Left lung (tissue), 10 donors: Measurements from ENCODE around the gene CHST13. TPM values are rescaled to one million over a fixed set of nuclear protein-coding genes. Genes with fewer than 3 reads are reported as not detected.

Source experiments
- ATAC-seq: fragments of 200-7000 bp; cut with Tn5 transposase; one replicate; pipeline ENCODE4 v1.9.1; 2020; ENCODE audit warnings: moderate library complexity
- DNase-seq, 4 donors: peaks; one replicate each; pipeline ENCODE4 v3.0.0-alpha.2; 2013 to 2020
- H3K27ac ChIP-seq, 2 donors: fragments of 200-600 bp; sonication (generic) in 1 of 2; one replicate each; pipeline versions ENCODE4 v1.5.0 to v1.8.0; 2020 to 2021
- H3K27me3 ChIP-seq, 2 donors: fragments of 200-600 bp; sonication (generic) in 1 of 2; one replicate each; pipeline versions ENCODE4 v1.5.0 to v1.8.0; 2020 to 2021
- H3K36me3 ChIP-seq, 2 donors: fragments of 200-600 bp; sonication (generic) in 1 of 2; one replicate each; pipeline versions ENCODE4 v1.5.0 to v1.8.0; 2020 to 2021
- H3K4me1 ChIP-seq, 2 donors: fragments of 200-600 bp; one replicate each; pipeline ENCODE4 v1.8.0; 2021
- H3K4me3 ChIP-seq, 2 donors: fragments of 200-600 bp; sonication (generic) in 1 of 2; one replicate each; pipeline versions ENCODE4 v1.5.0 to v1.8.0; 2020 to 2021; ENCODE audit warnings: mild to moderate bottlenecking in 1 of 2
- H3K9me3 ChIP-seq, 2 donors: fragments of 200-600 bp; sonication (generic) in 1 of 2; one replicate each; pipeline versions ENCODE4 v1.5.0 to v1.8.0; 2020 to 2021
- intact Hi-C, 2 donors: fragments of 100-400 bp; cut with DNase I; formaldehyde crosslinking; loops; one replicate each; pipeline versions ENCODE4 v1.11.2 to v1.14.2; 2022
- polyA plus RNA-seq, 6 donors: library from polyadenylated mRNA; unstranded; fragments of 120-200 nt; gene quantifications; one replicate each; pipeline ENCODE4 v1.2.1, GENCODE V29; 2013; ENCODE audit not compliant: insufficient read length in 6 of 6
- total RNA-seq, 2 donors: library from RNA; stranded (reverse); fragmentation: NEBNext Ultra II Directional; extraction: Animal tissue kit (Norgen Biotek cat#: 25700); gene quantifications; one replicate each; pipeline ENCODE4 v1.2.1, GENCODE V29; 2021
- TF ChIP-seq, protein P1 (sequence below), 2 donors: fragments of 200-600 bp; sonication (generic) in 1 of 2; IDR thresholded peaks; one replicate each; pipeline versions ENCODE4 v1.5.0 to v1.8.0; 2021; ENCODE audit warnings: antibody characterized with exemption in 2 of 2
- donor health status: DM: no; HTN: yes; CAD: no.
- donor health status: DM: no; HTN: no; CAD: no.

The CHST13 gene
- total and polyA plus RNA-seq, 8 donors, result 0.11 to 3.0 (median 0.24) TPM

DNA sequence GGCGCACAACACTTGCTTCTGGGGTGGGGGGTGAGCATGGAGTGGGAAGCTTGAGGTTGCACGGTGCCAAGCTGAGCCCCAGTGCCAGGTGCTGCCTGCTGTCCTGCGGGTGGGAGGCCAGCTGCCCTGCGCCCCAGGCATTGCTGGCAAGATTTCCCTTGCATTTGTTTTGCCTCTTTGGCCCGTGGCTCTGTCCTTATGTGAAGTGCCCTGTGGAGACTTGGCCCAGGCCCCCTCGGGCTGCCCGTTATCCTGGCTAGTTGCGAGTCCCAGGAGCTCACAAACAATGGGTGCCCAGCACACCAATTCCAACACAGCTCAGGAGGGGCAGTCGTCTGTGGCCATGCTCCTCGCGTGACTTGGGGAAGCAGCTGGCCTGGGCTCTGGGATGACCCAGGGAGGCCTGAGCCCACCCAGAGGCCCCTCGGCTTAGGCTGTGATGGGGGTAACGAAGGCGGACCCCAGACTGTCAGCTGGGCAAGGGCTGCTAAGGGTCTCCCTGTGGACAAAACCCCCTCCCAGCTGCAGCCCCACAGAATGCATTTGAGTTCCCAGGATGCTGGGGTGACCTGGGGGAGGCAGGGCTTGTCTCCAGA is 28.8 kb downstream of the CHST13 start:
- no peaks in the 10 kb centered on the region for H3K36me3 ChIP-seq
- DNase-seq (peak in 2 of 4 donors; percentile 30 to 73), ATAC-seq (no peak)
- no peak overlapping the region for H3K27ac ChIP-seq
- no peaks in the 10 kb centered on the region for H3K4me1 ChIP-seq
- intact Hi-C loops, result no loop called here
- no peaks in the 10 kb centered on the region for H3K9me3 ChIP-seq
- no peaks in the 10 kb centered on the region for H3K27me3 ChIP-seq
- TF ChIP-seq, protein P1, sequence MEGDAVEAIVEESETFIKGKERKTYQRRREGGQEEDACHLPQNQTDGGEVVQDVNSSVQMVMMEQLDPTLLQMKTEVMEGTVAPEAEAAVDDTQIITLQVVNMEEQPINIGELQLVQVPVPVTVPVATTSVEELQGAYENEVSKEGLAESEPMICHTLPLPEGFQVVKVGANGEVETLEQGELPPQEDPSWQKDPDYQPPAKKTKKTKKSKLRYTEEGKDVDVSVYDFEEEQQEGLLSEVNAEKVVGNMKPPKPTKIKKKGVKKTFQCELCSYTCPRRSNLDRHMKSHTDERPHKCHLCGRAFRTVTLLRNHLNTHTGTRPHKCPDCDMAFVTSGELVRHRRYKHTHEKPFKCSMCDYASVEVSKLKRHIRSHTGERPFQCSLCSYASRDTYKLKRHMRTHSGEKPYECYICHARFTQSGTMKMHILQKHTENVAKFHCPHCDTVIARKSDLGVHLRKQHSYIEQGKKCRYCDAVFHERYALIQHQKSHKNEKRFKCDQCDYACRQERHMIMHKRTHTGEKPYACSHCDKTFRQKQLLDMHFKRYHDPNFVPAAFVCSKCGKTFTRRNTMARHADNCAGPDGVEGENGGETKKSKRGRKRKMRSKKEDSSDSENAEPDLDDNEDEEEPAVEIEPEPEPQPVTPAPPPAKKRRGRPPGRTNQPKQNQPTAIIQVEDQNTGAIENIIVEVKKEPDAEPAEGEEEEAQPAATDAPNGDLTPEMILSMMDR (IDR thresholded peaks at IDR 0.05), result no peak
- H3K4me3 ChIP-seq, result no peak overlapping the region

DNA sequence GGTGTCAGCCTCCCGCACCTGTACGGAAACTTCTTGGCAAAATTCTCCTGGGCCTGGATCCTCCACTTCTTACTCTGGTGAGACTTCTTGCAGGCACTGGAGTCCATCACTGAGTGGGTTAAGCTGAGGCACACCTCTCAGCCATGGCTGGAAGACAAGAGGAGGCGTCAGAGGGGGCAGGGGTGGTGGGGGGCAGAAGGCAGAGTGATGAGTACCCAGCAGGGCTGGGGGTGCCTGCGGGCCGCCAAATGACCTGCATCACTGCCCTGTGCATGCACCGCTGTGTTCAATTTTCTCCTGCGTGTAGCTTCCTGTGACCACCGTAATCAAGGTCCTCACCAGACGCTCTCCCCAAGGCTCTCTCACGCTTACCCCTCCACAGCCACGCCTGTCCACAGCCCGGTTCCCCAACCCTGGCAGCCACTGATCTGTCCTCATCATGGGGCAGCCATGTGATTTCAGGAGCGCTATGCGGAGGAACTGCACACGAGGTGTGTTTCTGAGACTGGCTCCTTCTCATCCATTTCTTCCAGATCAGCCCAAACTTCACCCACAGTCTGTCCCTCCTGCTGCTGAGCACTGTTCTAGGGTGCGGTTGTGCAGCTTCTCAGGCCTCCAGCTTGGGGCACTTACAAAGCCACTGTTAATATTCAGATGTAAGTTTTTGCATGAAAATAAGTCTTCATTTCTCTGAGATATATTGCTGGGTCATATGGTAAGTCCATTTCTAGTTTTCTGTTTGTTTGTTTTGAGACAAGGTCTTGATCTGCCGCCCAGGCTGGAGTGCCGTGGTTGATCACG is 29.5 kb downstream of the CHST13 start:
- DNase-seq (peak in 2 of 4 donors; percentile 15 to 58), ATAC-seq (no peak)
- Histone ChIP-seq H3K36me3 (no peaks in the 10 kb centered on the region), H3K27me3 (no peaks in the 10 kb centered on the region), H3K9me3 (no peaks in the 10 kb centered on the region), H3K4me3 (no peak overlapping the region), H3K27ac (no peak overlapping the region), H3K4me1 (no peaks in the 10 kb centered on the region)
- TF ChIP-seq, protein P1 (IDR thresholded peaks at IDR 0.05), result no peak
- intact Hi-C loops, result no loop called here

DNA sequence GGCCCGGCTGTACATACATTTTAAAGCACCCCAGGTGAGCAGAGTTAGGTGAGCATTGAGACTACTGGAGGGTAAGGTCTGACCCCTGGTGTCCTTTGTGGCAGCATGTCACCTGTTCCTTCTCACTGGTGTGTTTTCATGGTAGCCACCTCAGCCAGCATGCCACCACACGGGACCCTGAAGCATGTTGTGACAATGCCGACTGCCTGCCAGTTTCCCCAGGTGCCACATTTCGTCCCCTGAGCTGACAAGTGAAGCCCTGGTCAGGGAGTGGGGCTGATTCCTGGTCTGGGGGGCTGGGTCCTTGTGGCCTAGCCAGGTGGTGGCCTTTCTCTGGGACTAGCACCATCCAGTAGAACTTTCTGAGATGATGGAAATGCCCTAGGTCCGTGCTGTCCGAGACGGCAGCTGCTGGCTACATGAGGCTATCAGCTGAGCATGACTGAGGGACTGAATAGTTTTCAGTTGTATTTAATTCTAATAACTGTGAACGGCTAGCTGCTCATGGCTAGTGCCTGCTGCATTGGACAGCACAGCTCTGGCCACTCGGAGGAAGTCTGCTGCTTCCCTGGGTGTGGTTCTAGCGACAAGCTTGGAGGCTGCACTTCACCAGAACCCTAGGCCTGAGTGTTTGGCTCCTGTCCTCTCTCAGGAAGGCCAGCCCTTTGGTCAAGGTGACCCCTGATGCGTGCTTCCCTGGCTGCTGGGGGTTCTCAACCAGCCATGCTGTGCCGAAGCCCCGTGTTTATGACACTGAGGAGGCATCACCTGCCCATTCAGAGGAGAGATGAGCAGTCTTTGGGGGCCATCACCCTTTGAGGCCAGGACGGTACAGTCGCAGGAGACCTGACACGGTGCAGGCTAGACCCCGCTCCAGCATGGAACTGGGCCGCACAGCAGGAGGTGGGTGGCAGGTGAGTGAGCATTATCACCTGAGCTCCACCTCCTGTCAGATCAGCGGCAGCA is 30.9 kb downstream of the CHST13 start:
- Histone ChIP-seq H3K27ac (no peak overlapping the region), H3K27me3 (no peaks in the 10 kb centered on the region), H3K4me1 (no peaks in the 10 kb centered on the region), H3K36me3 (no peaks in the 10 kb centered on the region), H3K9me3 (no peaks in the 10 kb centered on the region), H3K4me3 (no peak overlapping the region)
- intact Hi-C loops, result no loop called here
- DNase-seq (peak in 1 of 4 donors; percentile 24), ATAC-seq (no peak)
- TF ChIP-seq, protein P1 (IDR thresholded peaks at IDR 0.05), result no peak

DNA sequence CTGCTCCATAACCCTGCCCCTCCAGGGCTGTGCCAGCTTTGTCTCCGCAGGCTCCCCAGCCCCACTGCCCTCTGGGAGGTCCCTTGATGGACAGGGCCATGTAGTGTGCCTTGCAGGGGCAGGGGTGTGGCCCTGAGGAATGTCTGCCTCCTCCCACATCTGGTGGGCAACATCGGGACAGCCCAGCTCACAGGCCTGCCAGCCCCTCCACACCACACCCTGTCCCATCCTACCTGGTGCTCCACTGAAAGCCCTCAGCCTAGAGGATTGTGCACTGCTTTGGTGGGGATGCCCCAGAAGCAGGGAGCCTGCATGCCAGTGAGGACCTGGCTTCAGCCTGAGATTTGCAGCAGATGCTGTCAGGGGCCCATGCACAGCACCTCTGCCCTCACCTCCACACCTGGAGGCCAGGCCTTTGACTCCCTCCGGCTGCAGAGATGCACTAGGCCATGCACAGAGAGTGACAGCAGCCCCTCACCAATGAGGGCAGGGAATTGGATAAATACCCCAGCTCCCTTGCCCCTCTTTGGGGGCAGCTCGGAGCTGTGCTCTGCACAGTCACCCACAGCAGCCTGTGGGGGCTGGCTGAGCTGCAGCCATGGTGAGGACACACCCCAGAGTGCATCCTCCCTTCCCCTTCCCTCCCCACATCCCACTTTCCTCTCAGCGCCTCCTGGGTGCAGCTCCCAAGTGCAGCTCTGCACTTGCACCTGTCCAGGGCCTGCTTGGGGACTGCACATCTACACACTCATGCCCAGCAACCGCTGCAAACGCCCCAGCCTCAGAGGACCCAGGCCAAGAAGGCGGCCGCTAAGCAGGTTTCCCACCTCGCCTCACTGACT is 32.1 kb downstream of the CHST13 start:
- DNase-seq (peak in 1 of 4 donors; percentile 29), ATAC-seq (no peak)
- Histone ChIP-seq H3K27me3 (no peaks in the 10 kb centered on the region), H3K36me3 (no peaks in the 10 kb centered on the region), H3K4me1 (no peaks in the 10 kb centered on the region), H3K4me3 (no peak overlapping the region), H3K27ac (no peak overlapping the region), H3K9me3 (no peaks in the 10 kb centered on the region)
- TF ChIP-seq, protein P1 (IDR thresholded peaks at IDR 0.05), result no peak
- intact Hi-C loops, result no loop called here
